Measurements from ENCODE around the gene SLC8A2. TPM values are rescaled to one million over a fixed set of nuclear protein-coding genes. Genes with fewer than 3 reads are reported as not detected.
A peak's percentile ranks its signal among the peaks of the same experiment; 100 is the strongest.

Gene SLC8A2
- total RNA-seq, 2 donors from 2014 or later, result not detected

DNA sequence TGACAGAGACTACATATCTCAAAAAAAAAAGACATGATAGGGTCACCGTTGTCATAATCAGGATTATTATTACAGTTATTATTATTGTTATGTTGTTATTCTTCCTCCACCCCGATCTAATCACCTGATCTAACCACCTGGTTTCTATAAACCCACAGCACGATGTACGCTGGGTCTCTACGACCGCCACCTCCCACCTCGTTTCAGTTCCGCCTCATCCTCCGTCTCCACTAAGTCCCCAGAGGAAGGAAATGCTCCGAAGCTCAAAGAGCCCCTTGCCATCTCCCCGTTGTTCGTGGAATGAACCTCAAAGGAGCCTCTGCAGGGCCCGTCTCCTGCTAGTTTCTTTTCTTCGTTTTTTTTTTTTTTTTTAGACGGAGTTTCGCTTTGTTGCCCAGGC is 36.5 kb downstream of the SLC8A2 start:
- peaks cover 19% of the 10 kb centered on the region for H3K4me1 Mint-ChIP-seq
- H3K36me3 Mint-ChIP-seq (ENCODE audit: low read depth), result peaks cover 4% of the 10 kb centered on the region
- no peaks in the 10 kb centered on the region for H3K9me3 ChIP-seq (ENCODE audit: control insufficient read depth, low read length, poor library complexity, severe bottlenecking)
- H3K27me3 Mint-ChIP-seq, result peaks cover 61% of the 10 kb centered on the region
- ATAC-seq (peak; percentile 48), DNase-seq (no peak)
- H3K27ac Mint-ChIP-seq, result peak overlapping the region; percentile 84
- H3K4me3 Mint-ChIP-seq, result peak overlapping the region; percentile 78

DNA sequence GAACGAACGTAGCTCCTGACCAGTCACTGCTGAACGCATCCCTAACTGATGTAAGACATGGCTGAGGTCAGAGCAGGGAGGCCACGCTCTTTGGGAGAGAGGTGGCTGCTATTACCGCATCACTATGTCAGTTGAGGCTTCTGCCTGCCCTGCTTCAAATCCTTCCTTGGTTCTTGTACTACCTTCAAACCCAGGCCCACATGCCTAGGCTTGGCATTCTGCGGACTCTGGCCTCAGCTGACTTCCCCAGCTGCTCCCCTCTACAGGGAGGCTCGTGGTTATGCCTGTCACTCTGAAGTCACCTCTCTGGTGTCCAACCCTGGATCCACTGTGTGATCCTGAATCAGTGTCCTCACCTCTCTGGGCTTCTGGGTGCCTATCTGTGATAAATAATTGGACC is 37.6 kb downstream of the SLC8A2 start:
- Mint-ChIP-seq H3K27ac (no peak overlapping the region), H3K27me3 (peaks cover 58% of the 10 kb centered on the region), H3K36me3 (ENCODE audit: low read depth) (no peaks in the 10 kb centered on the region), H3K4me1 (peaks cover 22% of the 10 kb centered on the region), H3K4me3 (no peak overlapping the region)
- ATAC-seq (no peak), DNase-seq (no peak)
- H3K9me3 ChIP-seq (ENCODE audit: control insufficient read depth, low read length, poor library complexity, severe bottlenecking), result no peaks in the 10 kb centered on the region

DNA sequence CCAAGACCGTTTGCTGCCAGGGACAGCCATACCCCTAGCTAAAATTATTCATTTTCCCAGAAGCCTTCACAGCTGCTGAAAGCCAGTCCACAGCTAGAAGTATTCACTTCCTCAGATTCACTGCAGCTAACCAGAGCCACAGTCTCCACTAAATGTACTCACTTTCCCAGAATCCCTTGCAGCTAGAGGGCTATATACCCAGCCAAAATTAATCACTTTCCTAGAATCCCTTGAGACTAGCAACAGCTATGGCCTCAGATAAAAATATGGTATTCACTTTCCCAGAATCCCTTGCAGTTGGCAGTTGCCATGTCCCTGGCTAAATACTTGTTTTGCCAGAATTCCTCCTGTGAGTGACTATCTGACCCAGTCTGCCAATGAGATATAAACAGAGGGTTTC is 38.6 kb downstream of the SLC8A2 start:
- Mint-ChIP-seq H3K27me3 (peaks cover 49% of the 10 kb centered on the region), H3K4me1 (peaks cover 19% of the 10 kb centered on the region), H3K27ac (no peak overlapping the region), H3K36me3 (ENCODE audit: low read depth) (no peaks in the 10 kb centered on the region), H3K4me3 (no peak overlapping the region)
- ATAC-seq, result no peak
- no peak for DNase-seq
- H3K9me3 ChIP-seq (ENCODE audit: control insufficient read depth, low read length, poor library complexity, severe bottlenecking), result no peaks in the 10 kb centered on the region

DNA sequence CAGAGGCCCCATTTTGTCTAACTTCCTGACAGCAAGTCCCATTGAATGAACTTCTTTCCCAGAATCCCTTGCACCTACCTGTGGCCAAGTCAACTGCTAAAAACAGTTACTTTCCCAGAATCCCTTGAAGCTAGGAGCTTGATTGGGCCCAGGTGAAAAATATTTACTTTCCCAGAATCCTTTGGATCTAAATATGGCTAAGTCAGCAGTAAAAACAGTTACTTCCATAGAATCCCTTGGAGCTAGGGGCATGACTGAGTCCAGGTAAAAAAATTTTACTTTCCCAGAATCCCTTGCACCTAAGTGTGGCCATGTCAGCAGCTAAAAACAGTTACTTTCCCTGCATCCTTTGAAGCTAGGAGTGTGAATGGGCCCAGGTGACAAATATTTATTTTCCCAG is 39.2 kb downstream of the SLC8A2 start:
- peaks cover 19% of the 10 kb centered on the region for H3K4me1 Mint-ChIP-seq
- DNase-seq (no peak), ATAC-seq (no peak)
- no peak overlapping the region for H3K27ac Mint-ChIP-seq
- H3K36me3 Mint-ChIP-seq (ENCODE audit: low read depth), result no peaks in the 10 kb centered on the region
- H3K9me3 ChIP-seq (ENCODE audit: control insufficient read depth, low read length, poor library complexity, severe bottlenecking), result no peaks in the 10 kb centered on the region
- no peak overlapping the region for H3K4me3 Mint-ChIP-seq
- peaks cover 42% of the 10 kb centered on the region for H3K27me3 Mint-ChIP-seq

DNA sequence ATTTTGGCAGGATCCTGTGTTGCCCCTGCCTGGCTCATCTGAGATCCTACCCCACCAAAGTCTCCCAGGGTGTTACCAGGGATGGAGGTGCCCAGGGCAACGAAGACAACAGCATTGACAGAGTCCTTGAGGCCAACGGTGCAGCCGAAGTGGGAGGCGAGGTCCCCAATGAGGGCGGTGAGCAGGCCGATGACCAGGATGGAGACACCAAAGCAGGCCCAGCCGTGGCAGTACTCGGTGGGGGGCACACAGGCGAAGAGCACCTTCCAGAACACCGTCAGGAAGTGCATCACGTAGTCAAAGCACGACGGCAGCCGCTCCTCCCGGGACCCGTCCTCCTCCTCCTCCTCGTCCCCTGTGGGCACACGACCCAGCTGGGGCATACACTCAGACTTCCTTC is 39.6 kb downstream of the SLC8A2 start:
- H3K4me3 Mint-ChIP-seq, result no peak overlapping the region
- no peak overlapping the region for H3K27ac Mint-ChIP-seq
- no peaks in the 10 kb centered on the region for H3K36me3 Mint-ChIP-seq (ENCODE audit: low read depth)
- peaks cover 16% of the 10 kb centered on the region for H3K4me1 Mint-ChIP-seq
- DNase-seq, result no peak
- ATAC-seq, result no peak
- H3K27me3 Mint-ChIP-seq, result peaks cover 38% of the 10 kb centered on the region
- H3K9me3 ChIP-seq (ENCODE audit: control insufficient read depth, low read length, poor library complexity, severe bottlenecking), result no peaks in the 10 kb centered on the region

DNA sequence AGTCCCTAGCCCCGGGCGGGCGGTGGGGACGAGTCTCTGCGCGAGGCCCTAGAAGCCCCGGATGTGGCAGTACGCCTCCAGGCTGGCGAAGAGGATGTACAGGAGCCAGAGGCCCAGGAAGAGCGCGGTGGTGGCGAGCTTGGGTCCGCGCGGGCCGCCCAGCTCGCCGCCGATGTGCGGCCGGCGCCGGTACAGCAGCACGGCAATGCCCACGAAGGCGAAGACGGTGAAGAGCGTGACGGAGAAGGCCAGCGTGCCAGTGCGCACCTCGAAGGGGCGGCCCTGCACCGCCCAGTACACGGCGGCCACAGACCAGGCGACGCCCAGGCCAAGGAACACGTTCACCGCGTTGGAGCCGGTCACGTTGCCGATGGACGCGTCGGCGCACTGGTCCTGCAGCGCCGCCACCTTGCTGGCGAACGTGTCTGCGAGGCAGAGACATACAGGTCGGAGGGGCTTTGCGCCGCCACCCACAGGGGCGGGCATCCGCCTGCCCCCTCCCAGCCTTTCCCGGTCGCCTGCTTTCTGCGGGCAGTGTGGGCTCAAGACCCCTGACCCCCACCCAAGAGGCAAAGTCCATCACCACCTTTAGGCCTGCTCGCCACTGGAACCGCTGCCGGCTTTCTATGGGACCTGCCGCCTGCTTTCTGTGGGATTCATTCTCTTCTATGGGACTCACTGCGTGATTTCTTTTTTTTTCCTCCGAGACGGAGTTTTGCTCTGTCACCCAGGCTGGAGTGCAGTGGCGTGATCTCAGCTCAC is 41.5 kb downstream of the SLC8A2 start:
- H3K9me3 ChIP-seq (ENCODE audit: control insufficient read depth, low read length, poor library complexity, severe bottlenecking), result no peaks in the 10 kb centered on the region
- H3K27ac Mint-ChIP-seq, result no peak overlapping the region
- H3K4me3 Mint-ChIP-seq, result peak overlapping the region; percentile 63
- no peaks in the 10 kb centered on the region for H3K36me3 Mint-ChIP-seq (ENCODE audit: low read depth)
- ATAC-seq (peak; percentile 9), DNase-seq (no peak)
- H3K4me1 Mint-ChIP-seq, result peaks cover 7% of the 10 kb centered on the region
- peaks cover 27% of the 10 kb centered on the region for H3K27me3 Mint-ChIP-seq

DNA sequence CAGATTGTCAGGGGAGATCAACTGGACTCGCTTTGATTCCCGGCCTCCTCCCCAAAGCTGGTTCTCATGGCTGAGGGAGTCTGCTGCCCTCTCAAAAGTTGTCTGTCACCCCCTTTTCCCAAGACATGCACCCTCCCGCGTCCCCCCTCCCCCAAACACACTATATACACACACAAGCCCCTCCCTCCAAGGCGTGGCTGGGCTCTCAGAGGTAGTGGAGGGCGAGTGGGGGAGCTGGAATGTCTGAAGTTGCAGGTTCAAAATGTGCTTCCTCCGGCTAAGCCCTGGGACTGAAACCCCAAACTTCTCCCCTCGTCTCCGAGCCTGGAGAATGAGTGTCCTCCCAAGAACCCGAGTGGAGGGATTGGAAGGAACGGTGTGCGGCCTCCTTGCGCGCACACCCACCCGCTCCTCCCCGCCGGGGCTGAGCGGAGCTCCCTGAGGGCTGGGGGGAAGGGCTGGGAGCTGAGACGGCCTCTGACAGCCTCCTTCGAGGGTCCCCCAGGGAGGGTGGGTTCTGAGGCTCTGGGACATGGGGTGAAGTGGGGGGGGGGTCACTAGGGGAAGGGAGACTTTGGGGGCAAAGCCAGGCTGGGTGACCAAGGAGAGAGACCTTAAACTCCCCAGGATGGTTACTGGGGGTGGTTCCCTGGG is 42.4 kb downstream of the SLC8A2 start:
- DNase-seq, result no peak
- no peaks in the 10 kb centered on the region for H3K36me3 Mint-ChIP-seq (ENCODE audit: low read depth)
- H3K27ac Mint-ChIP-seq, result no peak overlapping the region
- H3K4me1 Mint-ChIP-seq, result peaks cover 8% of the 10 kb centered on the region
- H3K27me3 Mint-ChIP-seq, result peaks cover 33% of the 10 kb centered on the region
- no peak for ATAC-seq
- peak overlapping the region; percentile 63 for H3K4me3 Mint-ChIP-seq
- no peaks in the 10 kb centered on the region for H3K9me3 ChIP-seq (ENCODE audit: control insufficient read depth, low read length, poor library complexity, severe bottlenecking)

DNA sequence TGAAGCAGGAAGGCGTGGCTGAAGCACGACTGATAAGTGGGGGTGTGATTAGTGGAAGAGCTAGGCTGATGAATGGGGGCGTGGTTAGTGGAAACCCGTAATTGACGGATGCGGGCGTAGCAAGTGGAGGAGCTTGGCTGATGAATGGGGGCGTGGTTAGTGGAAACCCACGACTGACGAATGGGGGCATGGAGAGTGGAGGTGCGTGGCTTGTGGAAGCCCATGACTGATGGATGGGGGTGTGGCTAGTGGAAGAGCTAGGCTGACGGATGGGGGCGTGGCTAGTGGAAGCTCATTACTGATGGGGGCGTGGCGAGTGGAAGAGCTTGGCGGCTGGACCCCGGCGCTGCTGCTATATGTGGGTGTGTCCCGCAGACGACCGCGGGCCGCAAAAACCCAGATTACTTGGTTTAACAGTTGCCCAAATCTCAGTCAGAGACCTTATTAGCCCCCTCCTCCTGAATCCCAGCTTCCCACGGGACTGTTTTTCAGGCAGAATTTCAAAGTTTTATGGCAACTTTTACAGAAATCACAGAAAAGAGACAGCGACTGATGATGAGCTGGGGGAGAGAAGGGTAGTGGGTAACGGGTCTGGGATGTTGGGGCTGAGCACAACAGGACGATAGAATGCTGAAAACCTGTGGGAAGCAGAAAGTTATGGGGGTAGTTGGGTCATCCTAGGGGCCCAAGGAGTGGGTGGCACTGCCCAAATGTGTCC is 43.4 kb downstream of the SLC8A2 start:
- H3K9me3 ChIP-seq (ENCODE audit: control insufficient read depth, low read length, poor library complexity, severe bottlenecking), result no peaks in the 10 kb centered on the region
- H3K27ac Mint-ChIP-seq, result no peak overlapping the region
- ATAC-seq (peak; percentile 90), DNase-seq (peak; percentile 61 to 82 (median 69))
- H3K27me3 Mint-ChIP-seq, result peaks cover 40% of the 10 kb centered on the region
- H3K4me1 Mint-ChIP-seq, result peaks cover 10% of the 10 kb centered on the region
- no peak overlapping the region for H3K4me3 Mint-ChIP-seq
- peaks cover 1% of the 10 kb centered on the region for H3K36me3 Mint-ChIP-seq (ENCODE audit: low read depth)

DNA sequence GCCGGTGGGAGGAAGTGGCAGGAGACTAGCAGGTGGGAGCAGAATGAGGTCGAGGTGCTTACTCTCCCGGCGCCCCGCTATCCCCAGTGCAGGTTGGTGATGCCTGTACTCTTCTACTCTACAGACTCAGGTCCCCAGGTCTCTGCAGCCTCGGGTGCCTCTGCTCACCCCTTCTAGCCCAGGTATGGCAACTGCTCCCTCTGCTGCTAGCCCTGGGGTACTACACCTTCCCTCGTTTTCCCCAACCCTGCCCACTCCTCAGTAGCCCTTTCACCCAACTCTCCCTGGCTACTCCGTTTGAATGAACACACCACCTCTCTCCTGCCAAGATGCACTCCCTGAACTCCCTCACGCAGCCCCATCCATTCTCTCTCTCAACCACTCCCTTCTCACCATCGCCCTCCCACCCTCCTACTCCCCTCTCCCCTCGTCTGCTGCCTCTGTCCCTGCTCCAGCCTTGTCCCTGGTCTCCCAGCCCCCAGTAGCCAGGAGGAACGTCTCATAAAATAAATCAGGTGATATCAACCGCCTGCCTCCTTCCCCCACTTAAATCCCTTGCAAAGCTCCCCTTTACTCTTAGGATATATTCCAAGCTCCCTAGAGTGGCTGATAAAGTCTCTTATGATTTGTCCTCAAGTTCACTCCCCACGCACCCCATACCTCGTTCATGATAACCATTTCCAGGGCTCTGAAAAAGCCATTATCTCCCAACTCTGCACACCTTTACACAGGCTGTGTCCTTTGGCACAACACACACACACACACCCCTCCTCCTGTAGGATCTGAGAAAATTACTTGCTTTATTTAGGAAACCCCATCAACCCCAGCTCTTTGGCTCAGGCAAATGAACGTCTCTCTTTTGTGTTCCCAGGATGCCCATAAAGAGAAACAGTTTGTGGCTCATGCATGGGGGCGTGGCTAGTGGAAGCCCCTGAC is 44.2 kb downstream of the SLC8A2 start:
- DNase-seq (peak; percentile 50 to 64 (median 51)), ATAC-seq (peak; percentile 72)
- peaks cover 9% of the 10 kb centered on the region for H3K36me3 Mint-ChIP-seq (ENCODE audit: low read depth)
- peaks cover 17% of the 10 kb centered on the region for H3K4me1 Mint-ChIP-seq
- H3K27ac Mint-ChIP-seq, result no peak overlapping the region
- peaks cover 42% of the 10 kb centered on the region for H3K27me3 Mint-ChIP-seq
- H3K9me3 ChIP-seq (ENCODE audit: control insufficient read depth, low read length, poor library complexity, severe bottlenecking), result no peaks in the 10 kb centered on the region
- H3K4me3 Mint-ChIP-seq, result no peak overlapping the region

DNA sequence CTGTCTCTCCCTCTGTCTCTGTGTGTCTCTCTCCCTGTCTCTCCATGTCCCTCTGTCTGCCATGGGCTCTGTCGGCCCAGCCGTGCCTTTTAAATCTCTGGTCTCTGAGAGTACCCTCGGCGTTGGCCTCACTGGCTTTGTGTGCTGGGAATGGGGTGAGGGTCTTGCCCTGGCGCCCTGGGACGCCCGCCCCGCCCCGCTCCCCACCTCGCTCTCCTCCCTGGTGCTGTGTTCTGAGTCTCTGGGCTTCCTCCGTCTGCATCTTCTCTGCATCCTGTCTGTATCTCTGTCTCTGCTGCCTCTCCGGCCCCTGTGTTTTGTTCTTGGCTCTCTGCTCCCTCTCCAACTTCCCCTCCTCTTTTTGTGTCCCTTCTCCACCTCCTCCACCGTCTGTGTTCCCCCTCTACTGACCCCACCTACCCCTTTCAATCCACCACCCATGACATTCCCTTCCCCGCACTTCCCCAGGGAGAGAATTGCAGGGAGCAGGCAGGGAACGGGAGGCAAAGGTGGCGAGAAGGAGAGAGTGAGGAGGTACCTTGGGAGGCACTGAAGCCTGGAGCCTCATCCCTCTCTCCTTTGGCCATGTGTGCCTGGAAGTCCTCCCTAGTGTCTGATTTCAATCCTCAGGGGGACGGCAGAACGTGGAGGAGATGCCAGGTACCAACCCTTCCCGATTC is 48.4 kb downstream of the SLC8A2 start:
- H3K27ac Mint-ChIP-seq, result no peak overlapping the region
- peaks cover 49% of the 10 kb centered on the region for H3K27me3 Mint-ChIP-seq
- no peaks in the 10 kb centered on the region for H3K9me3 ChIP-seq (ENCODE audit: control insufficient read depth, low read length, poor library complexity, severe bottlenecking)
- H3K4me3 Mint-ChIP-seq, result peak overlapping the region; percentile 43
- ATAC-seq (no peak), DNase-seq (no peak)
- H3K36me3 Mint-ChIP-seq (ENCODE audit: low read depth), result peaks cover 20% of the 10 kb centered on the region
- H3K4me1 Mint-ChIP-seq, result peaks cover 33% of the 10 kb centered on the region

DNA sequence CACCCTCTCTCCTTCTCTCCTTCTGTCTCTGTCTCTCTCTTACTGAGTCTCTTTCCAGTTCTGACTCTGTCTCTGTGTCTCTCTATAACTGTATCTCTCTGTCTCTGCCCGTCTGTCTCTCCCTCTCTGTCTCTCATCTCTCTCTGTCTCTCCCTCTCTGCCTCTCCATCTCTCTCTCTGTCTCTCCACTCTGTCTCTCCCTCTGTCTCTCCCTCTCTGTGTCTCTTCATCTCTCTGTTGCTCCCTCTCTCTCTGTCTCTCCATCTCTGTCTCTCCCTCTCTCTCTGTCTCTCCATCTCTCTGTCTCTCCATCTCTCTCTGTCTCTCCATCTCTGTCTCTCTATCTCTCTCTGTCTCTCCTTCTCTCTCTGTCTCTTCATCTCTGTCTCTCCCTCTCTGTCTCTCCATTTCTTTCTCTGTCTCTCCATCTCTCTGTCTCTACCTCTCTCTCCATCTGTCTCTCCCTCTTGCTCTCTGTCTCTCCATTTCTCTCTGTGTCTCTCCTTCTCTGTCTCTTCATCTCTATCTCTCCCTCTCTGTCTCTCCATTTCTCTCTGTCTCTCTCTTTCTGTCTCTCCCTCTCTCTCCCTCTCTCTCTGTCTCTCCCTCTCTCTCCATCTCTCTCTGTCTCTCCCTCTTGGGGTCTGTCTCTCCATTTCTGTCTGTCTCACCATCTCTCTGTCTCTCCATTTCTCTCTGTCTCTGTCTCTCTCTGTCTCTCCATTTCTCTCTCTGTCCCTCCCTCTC is 49.1 kb downstream of the SLC8A2 start:
- peaks cover 56% of the 10 kb centered on the region for H3K27me3 Mint-ChIP-seq
- H3K9me3 ChIP-seq (ENCODE audit: control insufficient read depth, low read length, poor library complexity, severe bottlenecking), result no peaks in the 10 kb centered on the region
- peak overlapping the region; percentile 43 for H3K4me3 Mint-ChIP-seq
- H3K27ac Mint-ChIP-seq, result no peak overlapping the region
- DNase-seq (no peak), ATAC-seq (no peak)
- peaks cover 40% of the 10 kb centered on the region for H3K4me1 Mint-ChIP-seq
- H3K36me3 Mint-ChIP-seq (ENCODE audit: low read depth), result peaks cover 23% of the 10 kb centered on the region
